ENCODE results near the gene CMSS1.

CMSS1 gene

DNA sequence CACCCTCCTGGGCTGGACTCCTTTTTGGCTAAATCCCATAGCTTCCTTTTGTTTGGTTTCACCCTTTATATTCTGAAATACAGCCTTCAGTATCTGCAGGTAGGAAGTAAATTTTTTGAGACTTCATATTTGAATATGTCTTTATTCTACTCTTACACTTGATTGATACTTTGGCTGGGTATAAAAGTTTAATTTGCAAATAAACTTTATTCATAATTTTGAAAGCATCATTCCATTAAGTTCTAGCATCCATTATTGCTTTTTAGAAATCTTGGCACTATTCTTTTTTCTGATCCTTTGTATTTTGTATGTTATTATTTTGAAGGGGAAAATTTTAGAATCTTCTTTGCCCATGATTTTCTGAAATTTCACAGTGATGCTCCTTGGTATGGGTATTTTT is 337.9 kb downstream of the CMSS1 start:
- no peak overlapping the region for H3K27ac ChIP-seq
- POLR2A ChIA-PET (ENCODE audit: low non-redundant PET), result no interaction called here
- TF ChIP-seq, protein P1, sequence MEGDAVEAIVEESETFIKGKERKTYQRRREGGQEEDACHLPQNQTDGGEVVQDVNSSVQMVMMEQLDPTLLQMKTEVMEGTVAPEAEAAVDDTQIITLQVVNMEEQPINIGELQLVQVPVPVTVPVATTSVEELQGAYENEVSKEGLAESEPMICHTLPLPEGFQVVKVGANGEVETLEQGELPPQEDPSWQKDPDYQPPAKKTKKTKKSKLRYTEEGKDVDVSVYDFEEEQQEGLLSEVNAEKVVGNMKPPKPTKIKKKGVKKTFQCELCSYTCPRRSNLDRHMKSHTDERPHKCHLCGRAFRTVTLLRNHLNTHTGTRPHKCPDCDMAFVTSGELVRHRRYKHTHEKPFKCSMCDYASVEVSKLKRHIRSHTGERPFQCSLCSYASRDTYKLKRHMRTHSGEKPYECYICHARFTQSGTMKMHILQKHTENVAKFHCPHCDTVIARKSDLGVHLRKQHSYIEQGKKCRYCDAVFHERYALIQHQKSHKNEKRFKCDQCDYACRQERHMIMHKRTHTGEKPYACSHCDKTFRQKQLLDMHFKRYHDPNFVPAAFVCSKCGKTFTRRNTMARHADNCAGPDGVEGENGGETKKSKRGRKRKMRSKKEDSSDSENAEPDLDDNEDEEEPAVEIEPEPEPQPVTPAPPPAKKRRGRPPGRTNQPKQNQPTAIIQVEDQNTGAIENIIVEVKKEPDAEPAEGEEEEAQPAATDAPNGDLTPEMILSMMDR (conservative IDR thresholded peaks at IDR 0.05; ENCODE audit: low read depth), result no peak
- CTCF ChIA-PET, result interaction anchor here (0.6 to 0.7 kb wide), 2 partner anchors 466 to 760 kb away, joined by 6 read pairs; no protein-coding TSS in a partner anchor
- DNase-seq (ENCODE audit: low spot score), result no peak

DNA sequence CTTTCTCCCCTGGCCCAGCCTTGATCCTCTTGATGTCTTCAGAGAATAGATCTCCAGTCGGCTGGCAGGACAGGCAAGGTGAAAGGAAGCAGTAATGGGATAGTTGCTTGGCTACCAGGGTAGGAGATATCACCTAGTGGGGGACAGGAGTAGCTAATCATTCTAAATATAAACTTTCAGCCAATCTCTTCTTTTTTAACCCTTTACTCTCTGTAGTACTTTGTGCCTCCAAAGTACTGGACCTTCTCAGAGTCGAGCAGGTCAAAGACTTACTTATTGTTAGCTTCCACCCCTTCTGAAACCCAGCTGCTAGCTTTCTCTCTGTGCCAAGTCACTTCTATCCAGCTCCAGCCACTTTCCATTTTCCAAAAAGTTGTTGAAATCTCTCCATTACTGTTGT is 340.0 kb downstream of the CMSS1 start:
- no peak for DNase-seq (ENCODE audit: low spot score)
- CTCF ChIA-PET, result no interaction called here
- POLR2A ChIA-PET (ENCODE audit: low non-redundant PET), result no interaction called here
- TF ChIP-seq, protein P1 (conservative IDR thresholded peaks at IDR 0.05; ENCODE audit: low read depth), result no peak
- no peak overlapping the region for H3K27ac ChIP-seq

DNA sequence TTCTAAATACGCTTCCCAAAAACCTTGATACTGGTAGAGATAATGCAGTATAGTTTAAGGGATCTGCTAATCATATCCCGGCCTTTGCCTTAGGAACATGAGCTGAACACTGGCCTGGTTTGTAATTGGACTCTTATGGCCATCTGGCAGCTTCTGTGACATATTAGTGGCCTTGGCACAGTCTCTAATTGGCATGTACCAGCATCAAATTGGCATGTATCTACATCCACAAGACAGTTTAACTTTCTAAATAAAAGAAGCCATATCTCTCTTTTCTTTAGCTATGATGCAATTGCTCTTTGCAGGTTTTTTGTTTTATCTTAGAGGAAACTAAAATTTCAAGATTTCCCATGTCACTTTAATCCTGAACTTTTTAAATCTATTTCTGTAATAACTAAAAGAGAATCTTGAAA is 341.3 kb downstream of the CMSS1 start:
- no peak for DNase-seq (ENCODE audit: low spot score)
- TF ChIP-seq, protein P1 (conservative IDR thresholded peaks at IDR 0.05; ENCODE audit: low read depth), result no peak
- ChIA-PET CTCF (no interaction called here), POLR2A (ENCODE audit: low non-redundant PET) (no interaction called here)
- H3K27ac ChIP-seq, result no peak overlapping the region

- POLR2A ChIA-PET (ENCODE audit: low non-redundant PET), result no interaction called here
- H3K27ac ChIP-seq, result no peak overlapping the region
- peak; percentile 48 for DNase-seq (ENCODE audit: low spot score)
- TF ChIP-seq, protein P1 (conservative IDR thresholded peaks at IDR 0.05; ENCODE audit: low read depth), result no peak
- CTCF ChIA-PET, result no interaction called here
Measured at GRCh38 chr3:100159331-100160153, 341.9 kb downstream of the CMSS1 start.

DNA sequence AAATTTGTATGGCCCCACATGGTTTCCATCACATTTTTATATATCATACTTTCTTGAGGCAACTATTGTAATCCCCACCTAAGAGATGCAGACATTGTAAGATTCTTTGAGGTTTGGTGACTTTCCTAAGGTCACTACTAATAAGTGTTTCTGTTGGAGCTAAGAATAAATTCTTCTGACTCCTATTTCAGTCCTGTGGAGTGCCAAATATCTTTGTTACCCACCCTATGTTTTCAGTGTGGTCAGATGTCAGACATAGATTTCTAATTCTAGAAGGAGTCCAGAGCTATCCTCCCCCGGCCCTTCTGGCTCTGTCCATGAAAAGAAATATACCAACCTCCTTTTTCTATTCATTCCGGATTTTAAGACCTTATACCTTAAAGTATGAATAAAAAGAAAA is 342.9 kb downstream of the CMSS1 start:
- no peak overlapping the region for H3K27ac ChIP-seq
- POLR2A ChIA-PET (ENCODE audit: low non-redundant PET), result no interaction called here
- CTCF ChIA-PET, result no interaction called here
- TF ChIP-seq, protein P1 (conservative IDR thresholded peaks at IDR 0.05; ENCODE audit: low read depth), result no peak
- DNase-seq (ENCODE audit: low spot score), result no peak

GRCh38 chr3:100163787-100164186 is 346.1 kb downstream of the CMSS1 start:
- TF ChIP-seq, protein P1 (conservative IDR thresholded peaks at IDR 0.05; ENCODE audit: low read depth), result no peak
- CTCF ChIA-PET, result no interaction called here
- no peak for DNase-seq (ENCODE audit: low spot score)
- no peak overlapping the region for H3K27ac ChIP-seq
- POLR2A ChIA-PET (ENCODE audit: low non-redundant PET), result no interaction called here

Data from RWPE1 (cell line).